Measurements from ENCODE around the gene AAGAB.
A peak's percentile ranks its signal among the peaks of the same experiment; 100 is the strongest.

AAGAB gene

DNA sequence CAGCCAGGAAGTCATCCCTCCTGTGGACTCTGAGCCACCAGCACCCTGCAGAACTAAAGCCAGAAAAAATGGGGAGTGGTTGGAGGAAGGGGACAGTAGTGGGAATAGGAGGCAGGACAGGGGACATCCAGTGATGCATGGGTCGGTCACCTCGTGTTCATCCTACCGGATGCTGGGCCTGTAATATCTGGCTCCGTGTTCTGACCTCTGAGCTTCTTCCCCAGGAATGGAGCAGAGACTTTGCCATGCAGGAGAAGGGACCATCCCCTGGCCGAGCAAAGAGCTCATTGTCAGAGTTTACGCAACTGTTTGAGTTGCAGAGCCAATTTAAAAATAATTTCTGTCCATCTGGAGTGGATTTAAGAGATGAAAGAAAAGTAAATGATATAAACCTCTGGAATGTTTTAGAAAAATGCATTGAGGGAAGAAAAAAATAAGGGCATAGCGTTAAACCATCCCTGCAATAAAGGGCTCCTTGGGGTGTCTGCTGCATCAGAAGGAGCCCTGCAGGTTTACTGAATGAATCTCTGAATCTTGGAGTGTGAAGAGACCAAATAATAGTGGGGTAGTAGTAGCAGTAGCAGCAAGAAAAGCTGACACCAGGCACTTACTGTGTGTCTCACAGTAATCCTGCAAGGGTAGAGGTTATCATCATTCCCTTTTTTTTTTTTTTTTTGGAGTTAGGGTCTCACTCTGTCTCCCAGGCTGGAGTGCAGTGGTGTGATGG, 70.9 kb downstream of the AAGAB start:
- DNase-seq (ENCODE audit: low read depth), result no peak
- TF ChIP-seq POLR2A (IDR thresholded peaks at IDR 0.05; ENCODE audit: extremely low read depth, insufficient read length) (no peak), MYC (IDR thresholded peaks at IDR 0.05; ENCODE audit: low read depth, low read length) (no peak)
- TF ChIP-seq, protein P1, sequence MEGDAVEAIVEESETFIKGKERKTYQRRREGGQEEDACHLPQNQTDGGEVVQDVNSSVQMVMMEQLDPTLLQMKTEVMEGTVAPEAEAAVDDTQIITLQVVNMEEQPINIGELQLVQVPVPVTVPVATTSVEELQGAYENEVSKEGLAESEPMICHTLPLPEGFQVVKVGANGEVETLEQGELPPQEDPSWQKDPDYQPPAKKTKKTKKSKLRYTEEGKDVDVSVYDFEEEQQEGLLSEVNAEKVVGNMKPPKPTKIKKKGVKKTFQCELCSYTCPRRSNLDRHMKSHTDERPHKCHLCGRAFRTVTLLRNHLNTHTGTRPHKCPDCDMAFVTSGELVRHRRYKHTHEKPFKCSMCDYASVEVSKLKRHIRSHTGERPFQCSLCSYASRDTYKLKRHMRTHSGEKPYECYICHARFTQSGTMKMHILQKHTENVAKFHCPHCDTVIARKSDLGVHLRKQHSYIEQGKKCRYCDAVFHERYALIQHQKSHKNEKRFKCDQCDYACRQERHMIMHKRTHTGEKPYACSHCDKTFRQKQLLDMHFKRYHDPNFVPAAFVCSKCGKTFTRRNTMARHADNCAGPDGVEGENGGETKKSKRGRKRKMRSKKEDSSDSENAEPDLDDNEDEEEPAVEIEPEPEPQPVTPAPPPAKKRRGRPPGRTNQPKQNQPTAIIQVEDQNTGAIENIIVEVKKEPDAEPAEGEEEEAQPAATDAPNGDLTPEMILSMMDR (IDR thresholded peaks at IDR 0.05; ENCODE audit: low read depth, low read length), result no peak
- TF ChIP-seq, protein P2, sequence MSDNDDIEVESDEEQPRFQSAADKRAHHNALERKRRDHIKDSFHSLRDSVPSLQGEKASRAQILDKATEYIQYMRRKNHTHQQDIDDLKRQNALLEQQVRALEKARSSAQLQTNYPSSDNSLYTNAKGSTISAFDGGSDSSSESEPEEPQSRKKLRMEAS (IDR thresholded peaks at IDR 0.05; ENCODE audit: low read depth, low read length), result no peak
- no peak overlapping the region for H3K4me3 ChIP-seq (ENCODE audit: low read depth, low read length)

DNA sequence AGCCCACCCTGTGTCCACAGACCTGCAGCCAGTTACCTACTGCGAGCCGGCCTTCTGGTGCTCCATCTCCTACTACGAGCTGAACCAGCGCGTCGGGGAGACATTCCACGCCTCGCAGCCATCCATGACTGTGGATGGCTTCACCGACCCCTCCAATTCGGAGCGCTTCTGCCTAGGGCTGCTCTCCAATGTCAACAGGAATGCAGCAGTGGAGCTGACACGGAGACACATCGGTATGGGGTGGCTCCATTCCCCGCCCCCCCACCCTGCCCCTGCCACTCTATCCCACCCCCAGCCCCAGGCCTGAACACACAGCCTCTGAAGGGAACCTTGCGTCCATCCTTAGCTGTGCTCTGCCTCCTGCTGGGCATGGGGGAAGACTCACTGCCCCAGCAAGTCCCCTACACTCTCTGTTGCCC, 73.2 kb downstream of the AAGAB start:
- H3K4me3 ChIP-seq (ENCODE audit: low read depth, low read length), result no peak overlapping the region
- TF ChIP-seq MYC (IDR thresholded peaks at IDR 0.05; ENCODE audit: low read depth, low read length), result no peak
- no peak for TF ChIP-seq POLR2A (IDR thresholded peaks at IDR 0.05; ENCODE audit: extremely low read depth, insufficient read length)
- TF ChIP-seq, protein P1 (IDR thresholded peaks at IDR 0.05; ENCODE audit: low read depth, low read length), result no peak
- TF ChIP-seq, protein P2 (IDR thresholded peaks at IDR 0.05; ENCODE audit: low read depth, low read length), result no peak
- no peak for DNase-seq (ENCODE audit: low read depth)

DNA sequence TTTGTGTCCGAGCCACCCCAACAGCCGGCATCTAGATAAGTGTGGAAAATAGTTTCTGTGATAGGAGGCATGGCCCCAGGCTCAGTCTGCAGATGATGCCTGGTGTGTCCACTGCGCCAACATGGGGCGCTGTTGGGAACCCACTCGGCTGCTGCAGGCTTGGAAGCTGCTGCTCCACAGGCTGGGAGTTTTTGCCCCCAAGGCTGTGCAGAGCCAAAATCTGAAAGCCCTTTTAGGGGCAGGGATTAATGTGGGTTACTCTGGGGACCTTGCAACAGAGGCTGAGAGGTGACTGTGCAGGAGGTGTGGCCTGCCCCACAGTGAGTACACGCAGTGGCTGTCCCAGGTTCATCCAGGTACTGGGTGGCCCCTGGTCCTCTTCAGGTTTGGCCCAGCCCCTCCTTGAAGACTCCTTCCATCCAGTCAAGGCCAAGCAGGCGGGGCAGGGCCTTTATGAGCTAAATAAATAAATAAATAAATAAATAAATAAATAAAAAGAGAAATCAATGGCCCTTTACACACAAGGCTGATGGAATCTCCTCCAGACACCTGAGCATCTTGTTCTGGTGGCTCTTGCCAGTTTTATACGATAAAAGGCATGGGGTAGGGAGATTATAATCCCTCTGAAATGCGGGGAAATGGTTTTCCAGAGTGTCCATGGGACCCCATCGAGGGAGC, 73.8 kb downstream of the AAGAB start:
- no peak overlapping the region for H3K4me3 ChIP-seq (ENCODE audit: low read depth, low read length)
- no peak for DNase-seq (ENCODE audit: low read depth)
- TF ChIP-seq MYC (IDR thresholded peaks at IDR 0.05; ENCODE audit: low read depth, low read length) (no peak), POLR2A (IDR thresholded peaks at IDR 0.05; ENCODE audit: extremely low read depth, insufficient read length) (no peak)
- TF ChIP-seq, protein P1 (IDR thresholded peaks at IDR 0.05; ENCODE audit: low read depth, low read length), result peak; percentile 16
- TF ChIP-seq, protein P2 (IDR thresholded peaks at IDR 0.05; ENCODE audit: low read depth, low read length), result no peak

GRCh38 chr15:67180035-67180434, 74.4 kb downstream of the AAGAB start:
- DNase-seq (ENCODE audit: low read depth), result no peak
- no peak overlapping the region for H3K4me3 ChIP-seq (ENCODE audit: low read depth, low read length)
- no peak for TF ChIP-seq MYC (IDR thresholded peaks at IDR 0.05; ENCODE audit: low read depth, low read length)

- TF ChIP-seq MYC (IDR thresholded peaks at IDR 0.05; ENCODE audit: low read depth, low read length), result no peak
- TF ChIP-seq, protein P2 (IDR thresholded peaks at IDR 0.05; ENCODE audit: low read depth, low read length), result no peak
- TF ChIP-seq, protein P1 (IDR thresholded peaks at IDR 0.05; ENCODE audit: low read depth, low read length), result no peak
- no peak for TF ChIP-seq POLR2A (IDR thresholded peaks at IDR 0.05; ENCODE audit: extremely low read depth, insufficient read length)
- no peak overlapping the region for H3K4me3 ChIP-seq (ENCODE audit: low read depth, low read length)
- DNase-seq (ENCODE audit: low read depth), result no peak
Measured at GRCh38 chr15:67179411-67179995, 75.0 kb downstream of the AAGAB start.

DNA sequence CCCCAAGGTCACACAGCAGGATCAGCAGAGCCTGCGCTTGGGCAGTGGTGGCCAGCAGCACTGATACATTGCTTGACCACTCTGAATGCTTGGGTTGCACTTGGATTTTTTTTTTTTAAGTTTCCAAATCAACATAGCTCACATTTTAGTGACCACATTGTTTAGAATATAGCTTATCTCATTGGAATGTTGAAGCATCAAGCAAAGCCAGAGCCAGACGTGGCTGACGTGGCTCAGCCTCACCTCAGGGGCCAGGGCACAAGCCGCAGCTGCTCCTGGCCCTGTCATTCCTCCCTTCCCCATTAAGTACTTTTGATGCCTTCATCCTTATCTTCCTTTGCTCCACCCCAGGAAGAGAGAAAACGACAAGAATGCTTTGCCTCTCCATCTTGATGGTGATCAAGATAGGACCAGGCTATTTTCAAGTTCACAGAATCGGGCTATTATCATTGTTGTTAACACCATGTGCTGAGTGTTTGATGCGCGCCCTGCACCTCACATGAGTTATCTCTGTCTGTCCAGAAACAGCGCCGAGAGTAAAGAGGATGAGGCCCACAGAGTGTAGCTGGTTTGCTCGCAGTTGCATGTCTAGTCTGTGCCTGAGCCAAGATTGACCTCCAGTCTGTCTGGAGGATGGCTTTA, 75.8 kb downstream of the AAGAB start:
- no peak overlapping the region for H3K4me3 ChIP-seq (ENCODE audit: low read depth, low read length)
- no peak for DNase-seq (ENCODE audit: low read depth)
- TF ChIP-seq MYC (IDR thresholded peaks at IDR 0.05; ENCODE audit: low read depth, low read length) (no peak), POLR2A (IDR thresholded peaks at IDR 0.05; ENCODE audit: extremely low read depth, insufficient read length) (no peak)
- TF ChIP-seq, protein P2 (IDR thresholded peaks at IDR 0.05; ENCODE audit: low read depth, low read length), result no peak
- TF ChIP-seq, protein P1 (IDR thresholded peaks at IDR 0.05; ENCODE audit: low read depth, low read length), result no peak
